Pons (tissue), 1 donor: ENCODE results near the gene HSPB7.
"Not testable (repeated sequence)": the region's sequence is repeated elsewhere in the genome, so short reads cannot be mapped to it uniquely, and the experiment has no call there.

Experiments
- DNase-seq: peaks from one replicate; pipeline ENCODE4 v3.0.0-alpha.2; 2016; ENCODE audit warnings: low spot score

Gene HSPB7

DNA sequence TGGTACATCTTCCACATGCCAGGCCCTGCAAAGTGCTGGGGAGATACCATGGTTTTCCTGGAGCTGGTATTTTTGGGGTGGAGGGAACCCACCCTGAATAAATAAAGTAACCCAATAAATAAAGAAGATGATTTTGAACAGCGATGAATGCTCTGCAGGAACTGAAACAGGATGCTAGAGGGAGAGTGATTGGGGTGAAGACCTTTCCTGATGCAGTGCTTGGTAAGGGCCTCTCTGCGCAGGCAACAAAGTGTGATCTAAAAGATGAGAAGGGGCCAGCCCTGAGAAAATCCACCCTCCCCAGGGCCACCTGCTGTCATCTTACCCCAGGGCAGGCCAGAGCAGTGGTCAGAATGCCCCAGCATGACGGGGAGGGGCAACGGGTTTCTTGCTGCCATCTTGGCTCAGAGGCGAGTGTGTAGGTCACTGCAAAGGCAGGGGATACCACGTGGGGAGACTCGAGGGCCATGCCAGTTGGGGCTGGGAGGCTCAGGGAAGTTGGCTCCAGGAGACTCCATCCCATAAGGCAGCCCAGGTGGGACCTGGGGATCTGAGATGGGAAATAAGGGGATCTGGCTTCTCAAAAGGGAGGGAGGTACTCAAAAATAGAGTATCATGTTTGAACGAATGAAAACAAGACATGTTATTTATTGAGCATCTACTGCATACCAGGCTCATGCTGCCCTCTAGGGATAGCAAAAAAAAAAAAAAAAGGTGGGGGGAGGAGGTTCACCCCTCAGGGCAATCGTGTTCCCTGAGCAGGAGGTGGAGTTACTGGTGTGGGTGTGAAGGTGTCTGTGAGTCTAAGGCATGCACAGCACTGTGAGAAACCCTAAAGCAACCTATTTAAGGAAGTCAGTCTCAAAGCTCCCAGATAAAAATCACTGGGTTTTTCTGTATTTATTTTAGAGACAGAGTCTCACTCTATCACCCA lies 11.0 kb downstream of the HSPB7 start:
- no peak for DNase-seq

DNA sequence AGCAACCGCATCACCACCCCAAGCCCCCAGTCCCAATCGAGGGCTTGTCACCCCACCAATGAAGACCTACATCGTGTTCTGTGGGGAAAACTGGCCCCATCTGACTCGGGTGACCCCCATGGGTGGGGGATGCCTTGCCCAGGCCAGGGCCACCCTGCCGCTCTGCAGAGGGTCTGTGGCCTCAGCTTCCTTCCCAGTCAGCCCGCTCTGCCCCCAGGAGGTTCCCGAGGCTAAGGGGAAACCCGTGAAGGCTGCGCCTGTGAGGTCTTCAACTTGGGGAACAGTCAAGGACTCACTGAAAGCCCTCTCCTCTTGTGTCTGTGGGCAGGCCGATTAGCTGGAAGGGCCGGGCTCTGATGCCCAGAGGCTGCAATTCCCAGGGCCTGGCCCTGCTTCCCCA lies 11.8 kb downstream of the HSPB7 start:
- no peak for DNase-seq

DNA sequence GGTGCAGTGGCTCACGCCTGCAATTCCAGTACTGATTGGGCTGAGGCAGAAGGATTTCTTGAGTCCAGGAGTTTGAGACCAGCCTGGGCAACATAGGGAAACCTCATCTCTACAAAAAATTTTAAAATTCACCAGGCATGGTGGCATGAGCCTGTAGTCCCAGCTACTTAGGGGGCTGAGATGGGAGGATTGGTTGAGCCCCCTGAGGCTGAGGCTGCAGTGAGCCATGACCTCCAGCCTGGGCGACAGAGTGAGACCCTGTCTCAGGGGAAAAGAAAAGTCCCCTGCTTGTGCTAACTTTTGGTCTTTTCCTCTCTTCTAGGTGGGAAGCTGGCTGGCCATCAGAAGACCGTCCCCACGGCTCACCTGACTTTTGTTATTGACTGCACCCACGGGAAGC lies 12.2 kb downstream of the HSPB7 start:
- DNase-seq = no peak

DNA sequence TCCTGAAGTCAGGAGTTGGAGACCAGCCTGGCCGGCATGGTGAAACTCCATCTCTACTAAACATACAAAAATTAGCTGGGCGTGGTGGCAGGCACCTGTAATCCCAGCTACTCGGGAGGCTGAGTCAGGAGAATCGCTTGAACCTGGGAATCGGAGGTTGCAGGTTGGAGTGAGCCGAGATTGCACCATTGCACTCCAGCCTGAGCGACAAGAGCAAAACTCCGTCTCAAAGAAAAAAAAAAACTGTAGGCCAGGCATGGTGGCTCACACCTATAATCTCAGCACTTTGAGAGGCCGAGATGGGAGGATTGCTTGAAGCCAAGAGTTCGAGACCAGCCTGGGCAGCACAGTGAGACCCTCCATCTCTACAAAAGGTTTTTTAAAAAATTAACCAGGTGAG lies 16.6 kb downstream of the HSPB7 start:
- DNase-seq = not testable (repeated sequence)

DNA sequence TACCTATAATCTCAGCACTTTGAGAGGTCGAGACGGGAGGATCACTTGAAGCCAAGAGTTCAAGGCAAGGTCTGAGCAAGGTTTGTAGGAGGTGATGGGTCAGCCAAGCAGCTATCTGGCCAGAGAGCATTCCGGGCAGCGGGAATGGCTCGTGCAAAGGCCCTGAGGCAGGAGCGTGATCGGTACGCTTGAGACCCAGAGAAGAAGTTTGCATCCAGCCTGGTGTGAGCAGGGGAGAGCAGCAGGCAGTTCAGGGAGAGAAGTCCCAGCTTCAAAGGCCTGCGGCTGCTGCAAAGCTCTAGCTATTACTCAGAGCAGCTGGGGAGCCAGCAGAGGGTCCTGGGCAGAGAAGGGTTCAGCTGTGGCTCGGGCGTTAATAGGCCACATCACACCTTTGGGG lies 18.9 kb downstream of the HSPB7 start:
- no peak for DNase-seq

DNA sequence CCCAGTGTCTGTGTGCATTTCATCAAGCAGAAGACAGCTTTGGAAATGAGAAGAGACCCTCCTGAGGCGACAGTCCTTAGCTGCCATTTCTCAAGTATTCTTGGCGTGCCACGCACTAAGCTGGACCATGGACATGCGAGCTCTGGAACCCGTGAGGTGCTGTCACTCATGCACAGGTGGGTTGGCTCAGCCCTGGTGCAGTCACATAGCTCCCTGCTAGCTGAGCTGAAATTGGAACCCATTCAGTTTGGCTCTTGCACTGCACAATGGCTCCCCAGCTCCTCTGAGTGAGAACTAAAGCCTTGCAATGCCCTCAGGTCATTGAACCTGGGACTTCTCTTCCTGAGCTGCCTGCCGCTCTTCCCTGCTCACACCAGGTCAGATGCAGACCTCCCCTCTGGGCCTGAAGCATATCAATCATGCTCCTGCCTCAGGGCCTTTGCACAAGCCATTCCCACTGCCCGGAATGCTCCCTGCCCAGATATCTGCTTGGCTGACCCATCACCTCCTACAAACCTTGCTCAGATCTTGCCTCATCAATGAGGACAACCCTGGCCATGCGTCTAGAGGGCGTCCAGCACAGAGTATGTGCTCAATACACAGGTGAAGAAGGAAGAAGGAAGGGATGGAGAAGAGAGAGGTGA lies 20.1 kb downstream of the HSPB7 start:
- no peak for DNase-seq

- no peak for DNase-seq
These were observed 20.7 kb downstream of the HSPB7 start for GRCh38 chr1:15997076-15997585.

- peak; percentile 81 for DNase-seq
These were observed 23.1 kb downstream of the HSPB7 start for GRCh38 chr1:15994590-15995351.

DNA sequence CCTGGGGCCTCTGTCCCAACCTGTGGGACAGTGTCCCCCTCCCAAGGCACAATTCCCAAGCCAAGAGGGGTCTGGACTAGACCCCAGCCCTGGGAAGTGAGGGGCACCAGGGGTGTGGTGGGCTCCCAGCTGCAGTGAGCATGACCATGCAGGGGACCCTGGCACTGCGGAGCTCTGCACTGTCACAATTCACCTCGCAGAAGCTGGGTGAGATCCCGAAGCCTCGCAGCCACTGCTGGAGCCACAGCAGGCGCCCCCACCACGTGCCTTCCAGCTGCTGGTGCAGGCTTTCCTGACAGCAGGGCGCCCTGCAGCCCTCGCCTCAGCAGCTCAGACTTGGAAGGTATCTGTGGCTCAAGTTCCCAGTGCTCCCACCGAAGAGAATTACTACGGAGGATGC lies 23.8 kb downstream of the HSPB7 start:
- DNase-seq = no peak

DNA sequence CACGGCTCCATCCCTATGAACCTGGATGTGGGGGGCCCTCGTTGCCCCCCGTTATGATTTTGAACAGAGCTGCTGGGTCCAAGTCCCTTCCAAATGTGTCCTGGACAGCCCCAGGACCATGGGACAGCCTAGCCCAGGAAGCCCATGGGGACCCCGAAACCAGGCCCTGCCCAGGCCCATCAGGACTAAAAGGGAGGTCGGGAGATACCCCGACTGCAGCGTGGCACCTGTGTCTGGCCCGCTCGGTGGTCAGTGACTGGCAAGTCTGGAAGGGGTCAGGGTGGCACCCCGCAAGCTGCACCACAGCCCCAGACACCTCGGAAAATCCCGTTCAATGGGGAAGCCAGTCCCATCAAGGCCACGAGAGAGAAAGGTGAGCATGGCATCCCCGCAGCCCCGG lies 24.2 kb downstream of the HSPB7 start:
- DNase-seq = no peak

GRCh38 chr1:15992582-15993500 lies 25.0 kb downstream of the HSPB7 start:
- no peak for DNase-seq

GRCh38 chr1:15992187-15992553 lies 25.7 kb downstream of the HSPB7 start:
- DNase-seq = no peak

GRCh38 chr1:15991427-15992186 lies 26.2 kb downstream of the HSPB7 start:
- DNase-seq = no peak

GRCh38 chr1:15989776-15990175 lies 28.1 kb downstream of the HSPB7 start:
- no peak for DNase-seq

GRCh38 chr1:15988856-15989736 lies 28.7 kb downstream of the HSPB7 start:
- DNase-seq = no peak

DNA sequence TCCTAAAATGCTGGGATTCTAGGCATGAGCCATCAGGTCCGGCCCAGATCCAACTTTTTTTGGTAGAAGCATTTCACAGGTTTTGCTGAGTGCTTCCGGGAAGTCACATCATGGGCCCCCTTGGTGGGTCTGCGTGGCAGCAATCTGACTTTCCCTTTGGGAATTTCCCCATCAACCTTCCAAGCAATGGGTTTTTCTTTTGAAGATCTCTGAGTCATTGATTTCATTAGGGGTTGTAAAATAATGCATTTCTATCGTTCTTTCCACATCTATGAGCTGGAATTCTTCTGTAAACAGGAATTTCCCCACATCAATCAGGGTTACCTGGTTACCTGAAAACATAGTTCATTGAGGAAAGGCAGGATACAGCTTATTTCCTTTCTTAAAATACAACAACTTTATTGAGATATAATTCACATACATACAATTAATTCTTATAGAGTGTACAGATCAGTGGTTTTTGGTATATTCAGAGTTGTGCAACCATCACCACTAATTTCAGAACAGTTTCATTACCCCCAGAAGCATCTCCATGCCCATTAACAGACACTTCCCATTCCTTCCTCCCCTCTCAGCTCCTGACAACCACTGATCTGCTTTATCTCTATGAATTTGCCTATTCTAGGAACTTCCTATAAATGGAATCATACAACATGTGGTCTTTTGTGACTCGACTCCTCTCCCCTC lies 32.1 kb downstream of the HSPB7 start:
- DNase-seq = no peak

DNA sequence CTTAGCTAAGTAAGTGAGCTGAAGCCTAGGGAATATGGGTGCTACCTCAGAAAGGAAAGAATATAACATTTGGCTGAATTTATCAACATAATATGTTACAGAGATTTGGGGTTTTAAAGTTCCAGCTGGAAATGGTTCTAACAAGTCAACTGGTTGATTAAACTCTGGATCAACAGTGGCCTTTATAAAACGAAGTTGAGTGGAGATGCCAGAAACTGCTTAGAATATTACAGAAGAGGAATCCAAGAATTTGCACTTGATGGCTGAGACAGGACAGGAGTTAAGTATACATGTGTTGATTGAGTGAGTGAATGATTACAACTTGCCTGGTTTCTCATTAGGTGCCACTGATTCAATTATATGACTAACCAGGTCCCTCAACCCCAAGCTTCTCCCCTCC lies 34.6 kb downstream of the HSPB7 start:
- DNase-seq = no peak

DNA sequence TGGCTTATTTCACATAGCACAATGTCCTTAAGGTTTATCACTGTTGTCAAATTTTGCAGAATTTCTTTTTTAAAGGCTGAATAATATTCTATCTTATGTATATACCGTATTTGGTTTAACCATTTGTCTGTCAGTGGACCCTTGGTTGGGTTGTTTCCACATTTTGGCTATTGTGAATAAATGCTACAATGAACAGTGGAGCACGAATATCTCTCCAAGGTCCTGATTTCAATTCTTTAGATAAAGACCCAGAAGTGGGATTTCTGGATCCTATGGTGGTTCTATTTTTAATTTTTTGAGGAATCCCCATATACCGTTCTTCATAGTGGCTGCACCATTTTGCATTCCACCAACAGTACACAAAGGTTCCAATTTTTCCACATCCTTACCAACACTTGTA lies 36.2 kb downstream of the HSPB7 start:
- no peak for DNase-seq

GRCh38 chr1:15977947-15978346 lies 39.9 kb downstream of the HSPB7 start:
- not testable (repeated sequence) for DNase-seq
